Uterus (tissue), 4 donors: ENCODE results near the gene CRIP2. TPM values are rescaled to one million over a fixed set of nuclear protein-coding genes. Genes with fewer than 3 reads are reported as not detected.
A peak's percentile ranks its signal among the peaks of the same experiment; 100 is the strongest.

Experiments
- DNase-seq, 2 donors: peaks; one replicate each; pipeline ENCODE4 v3.0.0-alpha.2; 2019 to 2020
- H3K27ac ChIP-seq, 2 donors: fragments of 200-600 bp; sonication (generic); 1 replicate in 1 of 2; 2 replicates in 1 of 2; pipeline ENCODE4 v1.5.1; 2016 to 2018
- H3K27me3 ChIP-seq, 2 donors: fragments of 200-600 bp; sonication (generic); one replicate each; pipeline ENCODE4 v1.5.1; 2018 to 2019; ENCODE audit warnings: control low read depth in 1 of 2
- H3K36me3 ChIP-seq, 2 donors: fragments of 200-600 bp; sonication (generic); one replicate each; pipeline ENCODE4 v1.5.1; 2019; ENCODE audit warnings: control low read depth in 1 of 2
- H3K4me1 ChIP-seq, 2 donors: fragments of 200-600 bp; sonication (generic); one replicate each; pipeline ENCODE4 v1.5.1; 2018 to 2019; ENCODE audit warnings: control low read depth in 1 of 2
- H3K4me3 ChIP-seq, 2 donors: fragments of 200-600 bp; sonication (generic); 1 replicate in 1 of 2; 2 replicates in 1 of 2; pipeline ENCODE4 v1.5.1; 2018 to 2019; ENCODE audit warnings: mild to moderate bottlenecking in 1 of 2
- H3K9me3 ChIP-seq, 2 donors: fragments of 200-600 bp; sonication (generic); one replicate each; pipeline ENCODE4 v1.5.1; 2019; ENCODE audit warnings: control low read depth in 1 of 2
- CTCF ChIP-seq, 4 experiments: fragments of 200-600 bp in 2 of 4; fragments of 450-650 bp in 2 of 4; sonication (generic) in 2 of 4; IDR thresholded peaks; one replicate each; pipeline ENCODE4 v1.5.1; 2016 to 2019; ENCODE audit warnings: antibody characterized with exemption in 4 of 4, mild to moderate bottlenecking in 2 of 4, moderate library complexity in 1 of 4
- POLR2A ChIP-seq, 2 donors: fragments of 450-650 bp; IDR thresholded peaks; one replicate each; pipeline ENCODE4 v1.6.1; 2016; ENCODE audit warnings: antibody characterized with exemption in 2 of 2, mild to moderate bottlenecking in 1 of 2, moderate library complexity in 1 of 2
- intact Hi-C: fragments of 100-400 bp; cut with DNase I; formaldehyde crosslinking; loops from one replicate; pipeline ENCODE4 v1.15.1; 2023; ENCODE audit warnings: low total_unique reads
- total RNA-seq, 4 donors: library from RNA; depleted of rRNA in 3 of 4; stranded (reverse); fragments of >200 nt in 3 of 4; gene quantifications; one replicate each; pipeline versions ENCODE4 v1.1.0 to v1.2.4, GENCODE V29; 2014 to 2023
- donor health status: DM: yes; HTN: yes; CAD: no.

CRIP2 gene
- total RNA-seq, 4 donors from 2014 or later: 76.1 to 377 (median 163) TPM

GRCh38 chr14:105525326-105525725 lies 50.7 kb downstream of the CRIP2 start:
- intact Hi-C loops: no loop called here
- no peaks in the 10 kb centered on the region for H3K9me3 ChIP-seq
- H3K27me3 ChIP-seq: no peaks in the 10 kb centered on the region
- H3K27ac ChIP-seq: no peak overlapping the region
- peaks cover 0 to 16% of the 10 kb centered on the region in 2 donors for H3K4me1 ChIP-seq
- DNase-seq: no peak
- H3K36me3 ChIP-seq: no peaks in the 10 kb centered on the region
- no peak overlapping the region for H3K4me3 ChIP-seq
- TF ChIP-seq CTCF (IDR thresholded peaks at IDR 0.05) (no peak), POLR2A (IDR thresholded peaks at IDR 0.05) (no peak)

GRCh38 chr14:105525861-105526775 lies 51.5 kb downstream of the CRIP2 start, which contains the start of gene TMEM121:
Gene TMEM121, plus strand, starts transcription at chr14:105526583. Its CDS starts 2,252 bp downstream, at chr14:105528835.
- TF ChIP-seq CTCF (IDR thresholded peaks at IDR 0.05) (no peak), POLR2A (IDR thresholded peaks at IDR 0.05) (no peak)
- intact Hi-C loops: no loop called here
- peak in 1 of 2 donors; percentile 39 for DNase-seq

GRCh38 chr14:105526776-105527380 lies 52.3 kb downstream of the CRIP2 start:
- no peaks in the 10 kb centered on the region for H3K27me3 ChIP-seq
- H3K27ac ChIP-seq: peak overlapping the region in 1 of 2 donors; percentile 44
- TF ChIP-seq CTCF (IDR thresholded peaks at IDR 0.05) (no peak), POLR2A (IDR thresholded peaks at IDR 0.05) (no peak)
- H3K36me3 ChIP-seq: no peaks in the 10 kb centered on the region
- H3K4me1 ChIP-seq: peaks cover 0 to 16% of the 10 kb centered on the region in 2 donors
- peak overlapping the region; percentile 50 to 73 for H3K4me3 ChIP-seq
- H3K9me3 ChIP-seq: no peaks in the 10 kb centered on the region
- intact Hi-C loops: no loop called here
- DNase-seq: no peak

More at GRCh38 chr14:105525861-105526775, 51.5 kb downstream of the CRIP2 start, which contains the start of gene TMEM121:
- no peaks in the 10 kb centered on the region for H3K9me3 ChIP-seq
- H3K27ac ChIP-seq: peak within 1 kb of the TSS in 1 of 2 donors; percentile 60
- peaks cover 0 to 16% of the 10 kb centered on the region in 2 donors for H3K4me1 ChIP-seq
- no peaks in the 10 kb centered on the region for H3K36me3 ChIP-seq
- H3K27me3 ChIP-seq: no peaks in the 10 kb centered on the region
- peak within 1 kb of the TSS; percentile 50 to 73 for H3K4me3 ChIP-seq

GRCh38 chr14:105527381-105527825 lies 52.8 kb downstream of the CRIP2 start:
- intact Hi-C loops: no loop called here
- no peak for TF ChIP-seq POLR2A (IDR thresholded peaks at IDR 0.05)
- no peak for TF ChIP-seq CTCF (IDR thresholded peaks at IDR 0.05)
- Histone ChIP-seq H3K4me1 (peaks cover 0 to 16% of the 10 kb centered on the region in 2 donors), H3K36me3 (no peaks in the 10 kb centered on the region), H3K27me3 (no peaks in the 10 kb centered on the region), H3K27ac (no peak overlapping the region), H3K4me3 (peak overlapping the region; percentile 50 to 73), H3K9me3 (no peaks in the 10 kb centered on the region)
- DNase-seq: peak in 1 of 2 donors; percentile 15
